Adrenal gland (tissue), 5 donors: Measurements from ENCODE around the gene FEV.

Experiments
- POLR2A ChIP-seq, 2 donors: fragments of 450-650 bp; IDR thresholded peaks; one replicate each; pipeline ENCODE4 v1.6.1; 2017; ENCODE audit warnings: antibody characterized with exemption in 2 of 2, mild to moderate bottlenecking in 2 of 2, moderate library complexity in 1 of 2
- TF ChIP-seq, protein P1 (sequence below), 6 experiments: fragments of 450-650 bp in 4 of 6; fragments of 200-600 bp in 2 of 6; sonication (generic) in 1 of 6; IDR thresholded peaks; 1 replicate in 5 of 6; 2 replicates in 1 of 6; pipeline versions ENCODE4 v1.5.1 to v1.8.0; 2016 to 2021; ENCODE audit warnings: antibody characterized with exemption in 6 of 6, mild to moderate bottlenecking in 2 of 6, moderate library complexity in 1 of 6
- donor health status: DM: no; HTN: no; CAD: no.

DNA sequence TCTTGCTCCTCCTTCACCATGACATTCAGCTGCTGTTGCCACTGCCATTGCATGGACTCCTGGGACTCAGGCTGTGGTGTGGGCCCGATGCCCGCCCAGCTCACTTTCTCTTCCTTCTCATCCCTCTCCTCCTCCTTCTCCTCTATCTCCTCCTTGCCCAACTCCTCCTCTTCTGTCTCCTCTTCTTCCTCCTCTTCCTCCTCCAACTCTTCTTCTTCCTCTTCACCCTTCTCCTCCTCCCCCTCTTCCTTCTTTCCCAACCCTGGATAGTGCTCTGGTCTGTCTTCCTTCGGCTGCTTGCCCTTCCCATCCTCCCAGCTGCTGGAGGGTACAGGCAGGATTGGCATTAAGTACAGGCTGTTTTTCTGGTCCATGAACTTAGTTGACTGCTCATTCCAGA is 19.0 kb upstream of the FEV start:
- TF ChIP-seq POLR2A (IDR thresholded peaks at IDR 0.05), result no peak
- TF ChIP-seq, protein P1, sequence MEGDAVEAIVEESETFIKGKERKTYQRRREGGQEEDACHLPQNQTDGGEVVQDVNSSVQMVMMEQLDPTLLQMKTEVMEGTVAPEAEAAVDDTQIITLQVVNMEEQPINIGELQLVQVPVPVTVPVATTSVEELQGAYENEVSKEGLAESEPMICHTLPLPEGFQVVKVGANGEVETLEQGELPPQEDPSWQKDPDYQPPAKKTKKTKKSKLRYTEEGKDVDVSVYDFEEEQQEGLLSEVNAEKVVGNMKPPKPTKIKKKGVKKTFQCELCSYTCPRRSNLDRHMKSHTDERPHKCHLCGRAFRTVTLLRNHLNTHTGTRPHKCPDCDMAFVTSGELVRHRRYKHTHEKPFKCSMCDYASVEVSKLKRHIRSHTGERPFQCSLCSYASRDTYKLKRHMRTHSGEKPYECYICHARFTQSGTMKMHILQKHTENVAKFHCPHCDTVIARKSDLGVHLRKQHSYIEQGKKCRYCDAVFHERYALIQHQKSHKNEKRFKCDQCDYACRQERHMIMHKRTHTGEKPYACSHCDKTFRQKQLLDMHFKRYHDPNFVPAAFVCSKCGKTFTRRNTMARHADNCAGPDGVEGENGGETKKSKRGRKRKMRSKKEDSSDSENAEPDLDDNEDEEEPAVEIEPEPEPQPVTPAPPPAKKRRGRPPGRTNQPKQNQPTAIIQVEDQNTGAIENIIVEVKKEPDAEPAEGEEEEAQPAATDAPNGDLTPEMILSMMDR (IDR thresholded peaks at IDR 0.05), result no peak
